K562 (cell line): ENCODE results near the gene MLN. TPM values are rescaled to one million over a fixed set of nuclear protein-coding genes. Genes with fewer than 3 reads are reported as not detected.

Source experiments
- HLTF ChIP-seq: fragments of 450-650 bp; IDR thresholded peaks from 2 replicates; pipeline ENCODE4 v1.6.1; 2016
- MXI1 ChIP-seq: IDR thresholded peaks from 2 replicates; pipeline ENCODE4 v1.6.1; 2011; ENCODE audit warnings: low read depth, mild to moderate bottlenecking, improper control_type of control experiment, low read length
- RBM25 ChIP-seq: fragments of 200-400 bp; formaldehyde crosslinking; IDR thresholded peaks from 2 replicates; pipeline ENCODE4 v1.6.1; 2018; ENCODE audit warnings: low read length, low read depth, moderate library complexity; ENCODE audit not compliant: severe bottlenecking
- polyA plus RNA-seq, 8 experiments: library from polyadenylated mRNA; depleted of rRNA in 4 of 8; stranded (reverse) in 5 of 8; unstranded in 3 of 8; fragments of >200 nt; fragmentation: Nextera tagmentation in 2 of 8; fragmentation: Illumina TruSeq in 1 of 8; extraction: Ambion mirVana in 2 of 8; extraction: Trizol in 1 of 8; gene quantifications; 2 replicates each; pipeline versions ENCODE4 v1.2.1 to v1.2.3, GENCODE V29; 2011 to 2014; ENCODE audit warnings: inconsistent platforms in 1 of 8, missing spikeins in 1 of 8
- total RNA-seq, 7 experiments: library from RNA; depleted of rRNA in 6 of 7; stranded (reverse); fragments of >200 nt in 6 of 7; fragmentation: Illumina TruSeq in 2 of 7; extraction: Trizol in 2 of 7; gene quantifications; 2 replicates each; pipeline versions ENCODE4 v1.2.1 to v1.2.3, GENCODE V29; 2011 to 2021; ENCODE audit warnings: low replicate concordance in 1 of 7
- TF ChIP-seq, protein P1 (sequence below), 2 experiments: fragments of 450-650 bp; formaldehyde crosslinking in 1 of 2; IDR thresholded peaks; 2 replicates each; pipeline versions ENCODE4 v1.4.0 to v1.6.1; 2014 to 2020; ENCODE audit warnings: mild to moderate bottlenecking in 2 of 2, borderline replicate concordance in 1 of 2, low read depth in 1 of 2

The MLN gene
- total and polyA plus RNA-seq, 9 of the 15 experiments (the other 6 are each of a cell fraction or from before 2014, with no cell fraction given) = not detected

DNA sequence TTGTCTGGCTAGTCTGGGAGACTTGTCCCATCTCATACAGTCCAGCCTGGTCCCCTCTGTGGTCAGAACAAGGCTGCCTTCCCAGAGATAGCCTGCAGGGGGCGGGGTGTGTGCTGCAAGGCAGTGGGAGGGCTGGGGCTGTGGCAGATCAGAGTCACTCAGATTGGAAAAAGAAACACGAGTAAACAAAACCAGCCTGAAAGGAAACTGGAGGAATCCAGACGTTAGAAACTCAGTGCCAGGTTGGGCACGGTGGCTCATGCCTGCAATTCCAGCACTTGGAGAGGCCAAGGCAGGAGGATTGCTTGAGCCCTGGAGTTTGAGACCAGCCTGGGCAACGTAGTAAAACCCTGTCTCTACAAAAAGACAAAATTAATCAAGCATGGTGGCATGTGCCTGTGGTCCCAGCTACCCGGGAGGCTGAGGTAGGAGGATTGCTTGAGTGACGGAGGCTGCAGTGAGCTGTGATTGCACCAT lies 35.1 kb downstream of the MLN start (continued):
- TF ChIP-seq, protein P1, sequence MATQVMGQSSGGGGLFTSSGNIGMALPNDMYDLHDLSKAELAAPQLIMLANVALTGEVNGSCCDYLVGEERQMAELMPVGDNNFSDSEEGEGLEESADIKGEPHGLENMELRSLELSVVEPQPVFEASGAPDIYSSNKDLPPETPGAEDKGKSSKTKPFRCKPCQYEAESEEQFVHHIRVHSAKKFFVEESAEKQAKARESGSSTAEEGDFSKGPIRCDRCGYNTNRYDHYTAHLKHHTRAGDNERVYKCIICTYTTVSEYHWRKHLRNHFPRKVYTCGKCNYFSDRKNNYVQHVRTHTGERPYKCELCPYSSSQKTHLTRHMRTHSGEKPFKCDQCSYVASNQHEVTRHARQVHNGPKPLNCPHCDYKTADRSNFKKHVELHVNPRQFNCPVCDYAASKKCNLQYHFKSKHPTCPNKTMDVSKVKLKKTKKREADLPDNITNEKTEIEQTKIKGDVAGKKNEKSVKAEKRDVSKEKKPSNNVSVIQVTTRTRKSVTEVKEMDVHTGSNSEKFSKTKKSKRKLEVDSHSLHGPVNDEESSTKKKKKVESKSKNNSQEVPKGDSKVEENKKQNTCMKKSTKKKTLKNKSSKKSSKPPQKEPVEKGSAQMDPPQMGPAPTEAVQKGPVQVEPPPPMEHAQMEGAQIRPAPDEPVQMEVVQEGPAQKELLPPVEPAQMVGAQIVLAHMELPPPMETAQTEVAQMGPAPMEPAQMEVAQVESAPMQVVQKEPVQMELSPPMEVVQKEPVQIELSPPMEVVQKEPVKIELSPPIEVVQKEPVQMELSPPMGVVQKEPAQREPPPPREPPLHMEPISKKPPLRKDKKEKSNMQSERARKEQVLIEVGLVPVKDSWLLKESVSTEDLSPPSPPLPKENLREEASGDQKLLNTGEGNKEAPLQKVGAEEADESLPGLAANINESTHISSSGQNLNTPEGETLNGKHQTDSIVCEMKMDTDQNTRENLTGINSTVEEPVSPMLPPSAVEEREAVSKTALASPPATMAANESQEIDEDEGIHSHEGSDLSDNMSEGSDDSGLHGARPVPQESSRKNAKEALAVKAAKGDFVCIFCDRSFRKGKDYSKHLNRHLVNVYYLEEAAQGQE (IDR thresholded peaks at IDR 0.05; ENCODE audit: borderline replicate concordance) = peak; percentile 66; the same call in 1 of the 2 replicates
- TF ChIP-seq, protein P1 (CRISPR knock-in tag; IDR thresholded peaks at IDR 0.05; ENCODE audit: low read depth) = no peak
- no peak for TF ChIP-seq MXI1
- TF ChIP-seq RBM25 = no peak
- TF ChIP-seq HLTF = no peak
